Liver (tissue), 9 donors: ENCODE measurements around the gene PARP3. TPM values are rescaled to one million over a fixed set of nuclear protein-coding genes. Genes with fewer than 3 reads are reported as not detected.

Experiments
- DNase-seq: peaks from one replicate; pipeline ENCODE4 v3.0.0-alpha.2; 2017; ENCODE audit warnings: low spot score
- H3K27ac ChIP-seq, 2 donors: one replicate each; pipeline ENCODE4 v1.7.0; 2013; ENCODE audit warnings: inconsistent platforms in 2 of 2, low read length in 2 of 2, control low read depth in 1 of 2, low read depth in 1 of 2, mild to moderate bottlenecking in 1 of 2
- H3K27me3 ChIP-seq, 4 donors: one replicate each; pipeline versions ENCODE4 v1.6.1 to v1.7.0; 2013; ENCODE audit warnings: low read length in 3 of 4, inconsistent platforms in 1 of 4, mild to moderate bottlenecking in 1 of 4, moderate library complexity in 1 of 4; ENCODE audit not compliant: control insufficient read depth in 4 of 4, insufficient read depth in 4 of 4
- H3K36me3 ChIP-seq, 4 donors: one replicate each; pipeline versions ENCODE4 v1.6.1 to v1.7.0; 2013; ENCODE audit warnings: low read length in 3 of 4, mild to moderate bottlenecking in 3 of 4, low read depth in 1 of 4, moderate library complexity in 1 of 4; ENCODE audit not compliant: control insufficient read depth in 4 of 4, insufficient read depth in 3 of 4
- H3K4me1 ChIP-seq, 4 donors: one replicate each; pipeline versions ENCODE4 v1.6.1 to v1.7.0; 2013; ENCODE audit warnings: low read length in 3 of 4, mild to moderate bottlenecking in 3 of 4, moderate library complexity in 1 of 4; ENCODE audit not compliant: control insufficient read depth in 4 of 4, insufficient read depth in 4 of 4
- H3K4me3 ChIP-seq, 3 donors: one replicate each; pipeline versions ENCODE4 v1.6.1 to v1.7.0; 2013; ENCODE audit warnings: low read length in 3 of 3, control low read depth in 1 of 3, low read depth in 1 of 3, mild to moderate bottlenecking in 1 of 3
- H3K9ac ChIP-seq, 2 donors: one replicate each; pipeline ENCODE4 v1.7.0; 2013; ENCODE audit warnings: low read length in 2 of 2, mild to moderate bottlenecking in 2 of 2, moderate library complexity in 2 of 2, control low read depth in 1 of 2, low read depth in 1 of 2
- H3K9me3 ChIP-seq, 4 donors: one replicate each; pipeline versions ENCODE4 v1.6.1 to v1.7.0; 2013; ENCODE audit warnings: low read length in 3 of 4; ENCODE audit not compliant: control insufficient read depth in 4 of 4
- CTCF ChIP-seq: fragments of 150-350 bp; IDR thresholded peaks from 2 replicates; pipeline ENCODE4 v1.5.1; 2017; ENCODE audit warnings: improper control_type of control experiment, low read depth, low read length; ENCODE audit not compliant: missing input control
- EGR1 ChIP-seq, 2 donors: IDR thresholded peaks; 2 replicates each; pipeline ENCODE4 v1.6.1; 2016 to 2018; ENCODE audit warnings: antibody characterized with exemption in 2 of 2, low read depth in 2 of 2
- FOXA1 ChIP-seq: IDR thresholded peaks from 2 replicates; pipeline ENCODE4 v1.6.1; 2016; ENCODE audit warnings: antibody characterized with exemption
- FOXA2 ChIP-seq: IDR thresholded peaks from 2 replicates; pipeline ENCODE4 v1.6.1; 2016; ENCODE audit warnings: antibody characterized with exemption
- GABPA ChIP-seq, 2 donors: IDR thresholded peaks in 1 of 2; conservative IDR thresholded peaks in 1 of 2; 2 replicates each; pipeline ENCODE4 v1.6.1; 2016; ENCODE audit warnings: antibody characterized with exemption in 2 of 2, mild to moderate bottlenecking in 1 of 2, moderate library complexity in 1 of 2
- HNF4A ChIP-seq, 2 donors: conservative IDR thresholded peaks; 2 replicates each; pipeline ENCODE4 v1.6.1; 2016; ENCODE audit warnings: antibody characterized with exemption in 2 of 2, mild to moderate bottlenecking in 2 of 2
- HNF4G ChIP-seq: IDR thresholded peaks from 2 replicates; pipeline ENCODE4 v1.6.1; 2016; ENCODE audit warnings: antibody characterized with exemption
- JUND ChIP-seq, 2 donors: IDR thresholded peaks; 2 replicates each; pipeline ENCODE4 v1.6.1; 2016; ENCODE audit warnings: antibody characterized with exemption in 2 of 2
- MAX ChIP-seq: IDR thresholded peaks from 2 replicates; pipeline ENCODE4 v1.6.1; 2016; ENCODE audit warnings: antibody characterized with exemption
- NR2F2 ChIP-seq: IDR thresholded peaks from 2 replicates; pipeline ENCODE4 v1.6.1; 2016; ENCODE audit warnings: antibody characterized with exemption
- RAD21 ChIP-seq, 2 donors: IDR thresholded peaks; 2 replicates each; pipeline ENCODE4 v1.6.1; 2016; ENCODE audit warnings: antibody characterized with exemption in 2 of 2, mild to moderate bottlenecking in 2 of 2
- REST ChIP-seq: IDR thresholded peaks from 2 replicates; pipeline ENCODE4 v1.6.1; 2016; ENCODE audit warnings: antibody characterized with exemption, mild to moderate bottlenecking
- RXRA ChIP-seq, 2 donors: IDR thresholded peaks; 2 replicates each; pipeline ENCODE4 v1.6.1; 2017 to 2018; ENCODE audit warnings: antibody characterized with exemption in 2 of 2, mild to moderate bottlenecking in 1 of 2
- SP1 ChIP-seq: IDR thresholded peaks from 2 replicates; pipeline ENCODE4 v1.6.1; 2018; ENCODE audit warnings: antibody characterized with exemption, mild to moderate bottlenecking
- TAF1 ChIP-seq: conservative IDR thresholded peaks from 2 replicates; pipeline ENCODE4 v1.6.1; 2016; ENCODE audit warnings: antibody characterized with exemption, mild to moderate bottlenecking
- YY1 ChIP-seq: IDR thresholded peaks from 2 replicates; pipeline ENCODE4 v1.6.1; 2016; ENCODE audit warnings: antibody characterized with exemption, mild to moderate bottlenecking
- ZBTB33 ChIP-seq: IDR thresholded peaks from 2 replicates; pipeline ENCODE4 v1.6.1; 2016; ENCODE audit warnings: antibody characterized with exemption
- WGBS: extraction: QIAGEN DNeasy Blood & Tissue Kit; methylation state at CpG from one replicate; pipeline ENCODE4 v1.1.7; 2013; 5-methylcytosine and 5-hydroxymethylcytosine counted together
- polyA plus RNA-seq, 2 donors: library from polyadenylated mRNA; stranded (reverse) in 1 of 2; unstranded in 1 of 2; fragments of 200-250 nt in 1 of 2; fragments of >200 nt in 1 of 2; fragmentation: Nextera tagmentation in 1 of 2; extraction: Ambion mirVana in 1 of 2; gene quantifications; one replicate each; pipeline versions ENCODE4 v1.2.1 to v1.2.3, GENCODE V29; 2013 to 2015
- total RNA-seq, 2 donors: library from RNA; depleted of rRNA; stranded (reverse); fragments of >200 nt; gene quantifications; one replicate each; pipeline ENCODE4 v1.2.3, GENCODE V29; 2014
- TF ChIP-seq, protein P1 (sequence below): IDR thresholded peaks from 2 replicates; pipeline ENCODE4 v1.6.1; 2016; ENCODE audit warnings: antibody characterized with exemption
- donor health status: healthy.
- donor health status: healthy.
- donor health status: healthy.
- donor health status: healthy.
- donor health status: healthy.

PARP3 gene
- total and polyA plus RNA-seq, 4 donors: 1.5 to 21.4 (median 12.7) TPM

DNA sequence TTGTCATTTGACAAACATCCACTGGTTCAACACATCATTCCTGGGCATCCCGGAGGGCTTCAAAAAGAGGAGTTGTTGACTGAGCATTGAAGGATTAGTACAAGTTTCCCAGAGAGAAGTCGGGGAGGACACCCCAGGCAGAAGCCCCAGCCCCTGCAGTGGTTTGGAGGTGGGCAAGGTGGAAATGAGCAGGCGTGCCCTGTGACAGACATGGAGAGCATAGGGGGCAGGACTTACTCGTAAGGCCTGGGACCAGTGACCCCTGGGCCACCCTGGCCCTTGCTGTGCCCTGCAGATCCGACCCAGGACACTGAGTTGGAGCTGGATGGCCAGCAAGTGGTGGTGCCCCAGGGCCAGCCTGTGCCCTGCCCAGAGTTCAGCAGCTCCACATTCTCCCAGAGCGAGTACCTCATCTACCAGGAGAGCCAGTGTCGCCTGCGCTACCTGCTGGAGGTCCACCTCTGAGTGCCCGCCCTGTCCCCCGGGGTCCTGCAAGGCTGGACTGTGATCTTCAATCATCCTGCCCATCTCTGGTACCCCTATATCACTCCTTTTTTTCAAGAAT lies 5.9 kb downstream of the PARP3 start:
- 95% methylated on average over 10 of the region's 10 CpGs for WGBS
- DNase-seq: no peak
- H3K36me3 ChIP-seq: peaks cover 0 to 30% (median 18%) of the 10 kb centered on the region in 4 donors

DNA sequence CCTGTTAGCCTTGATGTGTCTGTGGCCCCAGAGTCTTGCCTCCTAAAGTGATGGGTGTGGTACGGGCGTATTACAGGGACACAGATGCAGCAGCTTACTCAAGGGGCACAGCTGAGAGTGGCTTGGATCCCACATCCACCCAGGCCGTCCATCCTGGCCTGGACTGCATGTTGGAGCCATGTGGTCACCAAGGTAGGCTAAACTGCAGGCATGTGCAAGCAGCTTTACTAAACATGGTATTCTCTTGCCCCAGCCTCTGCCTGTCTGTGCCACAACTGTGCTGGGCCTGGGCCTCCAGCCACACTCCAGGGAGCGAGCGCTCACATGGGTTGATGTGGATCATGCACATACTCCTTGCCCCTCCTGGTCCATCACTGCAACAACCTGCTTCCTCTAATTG lies 7.0 kb downstream of the PARP3 start:
- Histone ChIP-seq H3K4me1 (no peaks in the 10 kb centered on the region), H3K4me3 (no peak overlapping the region), H3K27ac (no peak overlapping the region), H3K9ac (no peak overlapping the region), H3K27me3 (no peaks in the 10 kb centered on the region), H3K36me3 (peaks cover 0 to 30% (median 18%) of the 10 kb centered on the region in 4 donors), H3K9me3 (no peaks in the 10 kb centered on the region)
- TF ChIP-seq FOXA1 (no peak), MAX (no peak), NR2F2 (no peak), JUND (IDR thresholded peaks at IDR 0.05) (no peak), YY1 (no peak), REST (no peak), HNF4G (no peak), RAD21 (IDR thresholded peaks at IDR 0.05) (no peak), RXRA (IDR thresholded peaks at IDR 0.05) (no peak), EGR1 (IDR thresholded peaks at IDR 0.05; ENCODE audit: low read depth in 2 of 2) (no peak), TAF1 (no peak), ZBTB33 (no peak), FOXA2 (no peak), CTCF (no peak), HNF4A (conservative IDR thresholded peaks at IDR 0.05) (no peak), GABPA (IDR thresholded peaks at IDR 0.05 in 1 of 2, conservative IDR thresholded peaks at IDR 0.05 in 1 of 2) (no peak), SP1 (no peak)
- TF ChIP-seq, protein P1, sequence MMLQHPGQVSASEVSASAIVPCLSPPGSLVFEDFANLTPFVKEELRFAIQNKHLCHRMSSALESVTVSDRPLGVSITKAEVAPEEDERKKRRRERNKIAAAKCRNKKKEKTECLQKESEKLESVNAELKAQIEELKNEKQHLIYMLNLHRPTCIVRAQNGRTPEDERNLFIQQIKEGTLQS: no peak
- DNase-seq: no peak
- 98% methylated on average over 5 of the region's 5 CpGs for WGBS

More for the DNA sequence above, 5.9 kb downstream of the PARP3 start:
- no peaks in the 10 kb centered on the region for H3K27me3 ChIP-seq
- H3K4me3 ChIP-seq: no peak overlapping the region
- no peak overlapping the region for H3K27ac ChIP-seq
- peaks cover 3 to 4% (median 4%) of the 10 kb centered on the region in 4 donors for H3K4me1 ChIP-seq
- no peak overlapping the region for H3K9ac ChIP-seq
- no peaks in the 10 kb centered on the region for H3K9me3 ChIP-seq
- TF ChIP-seq ZBTB33: no peak
- no peak for TF ChIP-seq EGR1 (IDR thresholded peaks at IDR 0.05; ENCODE audit: low read depth in 2 of 2)
- no peak for TF ChIP-seq HNF4G
